Natural killer cell treated with Interleukin-12 subunit alpha and Interleukin-12 subunit beta and Interleukin-15 and Interleukin-18, amount 100 ng/mL, for 72 hours (primary cell): Measurements from ENCODE around the gene LTBP1. TPM values are rescaled to one million over a fixed set of nuclear protein-coding genes. Genes with fewer than 3 reads are reported as not detected.
"Not testable (repeated sequence)": the region's sequence is repeated elsewhere in the genome, so short reads cannot be mapped to it uniquely, and the experiment has no call there.

Experiments
- ATAC-seq, 2 donors: fragments of 150-1000 bp; cut with Tn5 transposase in 1 of 2; sonication (Bioruptor Pico), chemical (Tn5 transposase) in 1 of 2; 2 replicates each; pipeline ENCODE4 v1.10.0; 2021
- DNase-seq: peaks from one replicate; pipeline ENCODE4 v3.0.0; 2022; ENCODE audit warnings: low spot score
- H3K27ac Mint-ChIP-seq, 2 donors: 1 replicate in 1 of 2; 2 replicates in 1 of 2; pipeline ENCODE4 v1.8.0; 2022; ENCODE audit warnings: mixed read lengths in 2 of 2, mild to moderate bottlenecking in 1 of 2, moderate library complexity in 1 of 2
- H3K27me3 Mint-ChIP-seq, 2 donors: 1 replicate in 1 of 2; 2 replicates in 1 of 2; pipeline ENCODE4 v1.8.0; 2022; ENCODE audit warnings: mixed read lengths in 2 of 2
- H3K36me3 Mint-ChIP-seq: one replicate; pipeline ENCODE4 v1.8.0; 2022; ENCODE audit warnings: mixed read lengths
- H3K4me1 Mint-ChIP-seq, 2 donors: 1 replicate in 1 of 2; 2 replicates in 1 of 2; pipeline ENCODE4 v1.8.0; 2022; ENCODE audit warnings: low read depth in 2 of 2, mixed read lengths in 2 of 2, mild to moderate bottlenecking in 1 of 2
- H3K4me3 Mint-ChIP-seq: one replicate; pipeline ENCODE4 v1.8.0; 2022; ENCODE audit warnings: mixed read lengths
- H3K9me3 Mint-ChIP-seq: 2 replicates; pipeline ENCODE4 v1.8.0; 2022; ENCODE audit warnings: mixed read lengths
- total RNA-seq, 2 donors: library from RNA; stranded (reverse); gene quantifications; one replicate each; pipeline ENCODE4 v1.2.3, GENCODE V29; 2022

The LTBP1 gene
- total RNA-seq, 2 donors from 2014 or later: 0.39 to 0.76 TPM

DNA sequence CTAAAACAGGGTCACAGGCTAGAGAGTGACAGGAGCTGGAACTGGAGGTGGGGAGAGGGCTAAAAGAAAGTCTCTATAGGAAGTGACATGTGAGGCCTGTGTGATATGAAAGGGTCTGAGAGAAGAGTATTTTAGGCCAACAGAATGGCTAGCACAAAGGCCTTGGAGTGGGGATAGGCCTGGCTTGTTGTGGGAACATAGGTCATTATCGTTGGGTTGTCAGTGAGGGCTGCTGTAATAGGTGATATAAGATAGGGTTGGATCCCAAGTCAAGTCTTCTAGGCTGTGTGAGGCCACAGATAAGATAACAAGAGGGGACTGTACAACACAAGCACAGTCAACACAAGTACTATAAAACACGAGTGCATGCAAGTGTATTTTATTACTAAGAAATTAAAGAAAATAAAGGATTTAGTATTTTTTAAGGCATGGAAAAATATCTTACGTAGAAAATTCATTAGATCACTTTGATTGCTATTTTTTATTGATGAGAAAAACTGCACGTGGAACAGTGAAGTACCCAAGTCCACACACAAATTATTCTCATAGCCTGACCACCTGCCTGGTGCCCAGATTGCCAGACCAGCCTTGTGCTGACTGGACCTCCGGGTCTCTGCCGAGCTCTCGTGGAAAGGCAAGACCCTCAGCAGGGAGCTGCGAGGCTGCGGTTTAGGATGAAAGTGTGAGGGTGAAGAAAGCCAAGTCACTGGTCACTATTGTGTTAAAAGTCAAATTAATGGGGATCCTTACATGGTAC lies 14.1 kb downstream of the LTBP1 start:
- no peaks in the 10 kb centered on the region for H3K36me3 Mint-ChIP-seq
- ATAC-seq (no peak), DNase-seq (no peak)
- H3K4me3 Mint-ChIP-seq: no peak overlapping the region
- no peaks in the 10 kb centered on the region for H3K9me3 Mint-ChIP-seq
- H3K27me3 Mint-ChIP-seq: peaks cover 13 to 24% of the 10 kb centered on the region in 2 donors
- H3K27ac Mint-ChIP-seq: no peak overlapping the region
- no peaks in the 10 kb centered on the region for H3K4me1 Mint-ChIP-seq

- DNase-seq (no peak), ATAC-seq (no peak)
- H3K9me3 Mint-ChIP-seq: no peaks in the 10 kb centered on the region
- no peaks in the 10 kb centered on the region for H3K4me1 Mint-ChIP-seq
- H3K27ac Mint-ChIP-seq: no peak overlapping the region
- no peaks in the 10 kb centered on the region for H3K36me3 Mint-ChIP-seq
- peaks cover 7 to 19% of the 10 kb centered on the region in 2 donors for H3K27me3 Mint-ChIP-seq
- H3K4me3 Mint-ChIP-seq: no peak overlapping the region
Observed at GRCh38 chr2:32962690-32963089, 15.9 kb downstream of the LTBP1 start.

- DNase-seq: no peak
- Mint-ChIP-seq H3K9me3 (no peaks in the 10 kb centered on the region), H3K27ac (no peak overlapping the region), H3K4me1 (no peaks in the 10 kb centered on the region), H3K27me3 (peaks cover 2 to 11% of the 10 kb centered on the region in 2 donors), H3K4me3 (no peak overlapping the region), H3K36me3 (no peaks in the 10 kb centered on the region)
- no peak for ATAC-seq
Observed at GRCh38 chr2:32963941-32964340, 17.2 kb downstream of the LTBP1 start.

GRCh38 chr2:32965523-32966171 lies 18.9 kb downstream of the LTBP1 start:
- H3K27me3 Mint-ChIP-seq: peaks cover 3 to 4% of the 10 kb centered on the region in 2 donors
- ATAC-seq (no peak), DNase-seq (no peak)
- H3K4me1 Mint-ChIP-seq: no peaks in the 10 kb centered on the region
- H3K27ac Mint-ChIP-seq: no peak overlapping the region
- H3K4me3 Mint-ChIP-seq: no peak overlapping the region
- peaks cover 2% of the 10 kb centered on the region for H3K36me3 Mint-ChIP-seq
- H3K9me3 Mint-ChIP-seq: peaks cover 4% of the 10 kb centered on the region

DNA sequence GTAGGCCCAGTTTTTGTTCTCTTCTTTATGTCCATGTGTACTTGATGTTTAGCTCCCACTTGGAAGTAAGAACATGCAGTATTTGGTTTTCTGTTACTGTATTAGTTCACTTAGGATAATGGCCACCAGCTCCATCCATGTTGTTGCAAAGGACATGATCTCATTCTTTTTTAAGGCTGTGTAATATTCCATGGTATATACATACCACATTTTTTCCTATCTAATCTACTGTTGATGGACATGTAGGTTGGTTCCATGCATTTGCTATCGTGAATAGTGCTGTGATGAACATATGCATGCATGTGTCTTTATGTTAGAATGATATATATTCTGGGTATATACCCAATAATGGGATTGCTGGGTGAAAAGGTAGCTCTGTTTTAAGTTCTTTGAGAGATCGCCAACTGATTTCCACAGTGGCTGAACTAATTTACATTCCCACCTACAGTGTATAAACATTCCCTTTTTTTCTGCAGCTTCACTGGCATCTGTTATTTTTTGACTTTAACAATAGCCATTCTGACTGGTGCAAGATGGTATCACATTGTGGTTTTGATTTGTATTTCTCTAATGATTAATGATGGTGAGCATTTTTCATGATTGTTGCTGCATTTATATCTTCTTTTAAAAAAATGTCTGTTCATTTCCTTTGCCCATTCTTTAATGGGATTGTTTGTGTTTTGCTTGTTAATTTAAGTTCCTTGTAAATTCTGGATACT lies 22.9 kb downstream of the LTBP1 start:
- no peak overlapping the region for H3K4me3 Mint-ChIP-seq
- ATAC-seq: no peak
- H3K27me3 Mint-ChIP-seq: peaks cover 7 to 10% of the 10 kb centered on the region in 2 donors

DNA sequence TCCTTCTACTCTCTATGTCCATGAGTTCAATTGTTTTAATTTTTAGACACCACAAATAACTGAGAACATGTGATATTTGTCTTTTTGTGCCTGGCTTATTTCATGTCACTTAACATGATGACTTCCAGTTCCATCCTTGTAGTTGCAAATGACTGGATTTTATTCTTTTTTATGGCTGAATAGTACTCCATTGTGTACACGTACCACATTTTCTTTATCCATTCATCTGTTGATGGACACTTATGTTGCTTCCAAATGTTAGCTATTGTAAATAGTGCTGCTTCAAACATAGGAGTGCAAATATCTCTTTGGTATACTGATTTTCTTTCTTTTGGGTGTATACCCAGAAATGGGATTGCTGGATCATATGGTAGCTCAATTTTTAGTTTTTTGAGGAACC lies 27.0 kb downstream of the LTBP1 start:
- peaks cover 16% of the 10 kb centered on the region for H3K9me3 Mint-ChIP-seq

More for the DNA sequence above, 22.9 kb downstream of the LTBP1 start:
- no peak overlapping the region for H3K27ac Mint-ChIP-seq
- no peak for DNase-seq
- peaks cover 8% of the 10 kb centered on the region for H3K36me3 Mint-ChIP-seq
- H3K9me3 Mint-ChIP-seq: peaks cover 14% of the 10 kb centered on the region
- H3K4me1 Mint-ChIP-seq: no peaks in the 10 kb centered on the region

DNA sequence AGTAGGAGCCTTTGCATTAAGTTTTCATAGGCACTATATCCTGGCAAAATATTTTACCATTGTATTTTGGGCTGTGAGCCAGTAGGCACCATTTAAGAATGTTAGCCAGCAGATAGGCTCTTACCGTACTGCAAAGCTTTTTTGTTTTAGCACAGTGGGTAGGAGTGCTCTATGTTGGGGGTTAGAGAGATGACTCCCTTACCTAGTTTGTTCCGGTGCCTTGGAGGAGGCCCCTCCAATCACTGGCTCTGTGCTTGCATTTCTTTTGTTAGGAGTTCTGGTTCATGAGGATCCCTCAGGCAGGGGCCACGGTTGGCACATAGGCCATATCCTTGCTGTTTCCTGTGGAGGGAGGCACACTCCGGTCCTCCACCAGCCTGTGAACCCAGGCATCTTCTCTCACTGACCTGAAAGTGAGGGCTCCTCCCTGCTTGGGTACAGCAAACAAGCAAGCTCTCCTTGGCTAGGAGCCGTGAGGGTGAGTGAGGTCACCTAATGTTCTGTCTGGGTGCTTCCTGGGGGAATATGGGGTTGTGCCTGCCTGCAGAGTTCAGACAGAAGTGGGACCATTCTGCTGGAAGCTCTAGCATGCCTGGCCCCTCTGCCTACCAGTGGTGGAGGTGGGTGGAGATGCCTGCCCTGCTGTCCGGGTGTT lies 29.8 kb downstream of the LTBP1 start:
- DNase-seq (no peak), ATAC-seq (no peak)
- no peak overlapping the region for H3K27ac Mint-ChIP-seq
- H3K4me3 Mint-ChIP-seq: no peak overlapping the region
- H3K9me3 Mint-ChIP-seq: peaks cover 8% of the 10 kb centered on the region
- peaks cover 3 to 26% of the 10 kb centered on the region in 2 donors for H3K27me3 Mint-ChIP-seq
- H3K36me3 Mint-ChIP-seq: peaks cover 20% of the 10 kb centered on the region
- H3K4me1 Mint-ChIP-seq: no peaks in the 10 kb centered on the region

More for the DNA sequence above, 27.0 kb downstream of the LTBP1 start:
- not testable (repeated sequence) for H3K4me3 Mint-ChIP-seq, H3K27ac Mint-ChIP-seq, H3K27me3 Mint-ChIP-seq, H3K4me1 Mint-ChIP-seq, DNase-seq, ATAC-seq
- peaks cover 19% of the 10 kb centered on the region for H3K36me3 Mint-ChIP-seq

- no peak overlapping the region for H3K27ac Mint-ChIP-seq
- H3K4me3 Mint-ChIP-seq: no peak overlapping the region
- no peaks in the 10 kb centered on the region for H3K4me1 Mint-ChIP-seq
- peaks cover 6 to 26% of the 10 kb centered on the region in 2 donors for H3K27me3 Mint-ChIP-seq
- H3K9me3 Mint-ChIP-seq: peaks cover 8% of the 10 kb centered on the region
- DNase-seq: no peak
- peaks cover 20% of the 10 kb centered on the region for H3K36me3 Mint-ChIP-seq
- ATAC-seq: no peak
Observed at GRCh38 chr2:32977228-32977758, 30.5 kb downstream of the LTBP1 start.

- DNase-seq (no peak), ATAC-seq (no peak)
- no peaks in the 10 kb centered on the region for H3K4me1 Mint-ChIP-seq
- H3K27ac Mint-ChIP-seq: no peak overlapping the region
- no peaks in the 10 kb centered on the region for H3K9me3 Mint-ChIP-seq
- peaks cover 3 to 37% of the 10 kb centered on the region in 2 donors for H3K27me3 Mint-ChIP-seq
- no peak overlapping the region for H3K4me3 Mint-ChIP-seq
- H3K36me3 Mint-ChIP-seq: peaks cover 5% of the 10 kb centered on the region
Observed at GRCh38 chr2:32981612-32982011, 34.9 kb downstream of the LTBP1 start.

DNA sequence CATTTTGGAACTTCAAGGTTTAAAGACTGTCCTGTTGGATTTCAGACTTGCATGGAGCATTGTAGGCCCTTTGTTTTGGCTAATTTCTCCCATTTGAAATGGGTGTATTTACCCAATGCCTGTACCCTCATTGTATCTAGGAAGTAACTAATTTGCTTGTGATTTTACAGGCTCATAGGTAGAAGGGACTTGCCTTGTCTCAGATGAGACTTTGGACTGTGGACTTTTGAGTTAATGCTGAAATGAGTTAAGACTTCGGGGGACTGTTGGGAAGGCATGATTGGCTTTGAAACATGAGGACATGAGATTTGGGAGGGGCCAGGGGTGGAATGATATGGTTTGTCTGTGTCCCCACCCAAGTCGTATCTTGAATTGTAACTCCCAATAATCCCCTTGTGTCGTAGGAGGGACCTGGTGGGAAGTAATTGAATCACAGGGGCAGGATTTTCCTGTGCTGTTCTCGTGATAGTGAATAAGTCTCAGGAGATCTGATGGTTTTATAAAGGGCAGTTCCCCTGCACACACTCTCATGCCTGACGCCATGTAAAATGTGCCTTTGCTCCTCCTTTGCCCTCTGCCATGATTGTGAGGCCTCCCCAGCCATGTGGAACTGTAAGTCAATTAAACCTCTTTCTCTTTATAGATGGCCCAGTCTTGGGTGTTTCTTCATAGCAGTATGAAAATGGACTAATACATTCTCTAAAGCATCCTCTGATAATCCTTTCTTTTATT lies 36.6 kb downstream of the LTBP1 start:
- H3K4me3 Mint-ChIP-seq, H3K27ac Mint-ChIP-seq, ATAC-seq, H3K9me3 Mint-ChIP-seq, H3K4me1 Mint-ChIP-seq, DNase-seq, H3K36me3 Mint-ChIP-seq: not testable (repeated sequence)
- H3K27me3 Mint-ChIP-seq: peaks cover 9 to 51% of the 10 kb centered on the region in 2 donors

- DNase-seq (no peak), ATAC-seq (no peak)
- Mint-ChIP-seq H3K4me1 (no peaks in the 10 kb centered on the region), H3K27ac (no peak overlapping the region), H3K9me3 (peaks cover 5% of the 10 kb centered on the region), H3K27me3 (peaks cover 9 to 26% of the 10 kb centered on the region in 2 donors), H3K4me3 (no peak overlapping the region), H3K36me3 (no peaks in the 10 kb centered on the region)
Observed at GRCh38 chr2:32986480-32986879, 39.7 kb downstream of the LTBP1 start.

GRCh38 chr2:32988525-32988924 lies 41.8 kb downstream of the LTBP1 start:
- no peaks in the 10 kb centered on the region for H3K36me3 Mint-ChIP-seq
- H3K9me3 Mint-ChIP-seq: peaks cover 5% of the 10 kb centered on the region
- no peak overlapping the region for H3K4me3 Mint-ChIP-seq
- no peaks in the 10 kb centered on the region for H3K4me1 Mint-ChIP-seq
- H3K27me3 Mint-ChIP-seq: peaks cover 16 to 32% of the 10 kb centered on the region in 2 donors
- no peak for DNase-seq
- ATAC-seq: no peak
- H3K27ac Mint-ChIP-seq: no peak overlapping the region

DNA sequence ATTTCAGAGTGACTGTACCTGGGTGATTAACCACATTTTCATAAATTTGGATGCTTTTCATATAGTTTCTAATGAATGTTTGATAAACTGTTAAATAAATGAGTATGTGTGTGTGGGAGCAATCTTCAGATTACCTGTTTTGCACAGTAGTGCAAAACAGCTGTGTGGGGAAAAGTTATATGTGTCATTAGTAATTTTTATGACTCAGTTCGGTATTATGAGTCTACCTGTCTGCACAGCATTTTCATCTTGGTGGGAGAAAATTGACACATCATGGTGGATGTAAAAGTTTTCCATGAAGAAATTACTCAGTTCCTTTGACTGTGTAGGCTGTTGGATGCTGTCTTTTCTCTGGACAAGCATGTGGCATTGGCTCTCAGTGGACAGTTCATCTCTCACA lies 43.8 kb downstream of the LTBP1 start:
- Mint-ChIP-seq H3K9me3 (peaks cover 5% of the 10 kb centered on the region), H3K4me1 (no peaks in the 10 kb centered on the region), H3K36me3 (no peaks in the 10 kb centered on the region), H3K27ac (no peak overlapping the region), H3K4me3 (no peak overlapping the region), H3K27me3 (peaks cover 16 to 32% of the 10 kb centered on the region in 2 donors)
- DNase-seq (no peak), ATAC-seq (no peak)
